Measurements from ENCODE around the gene PHLPP1.

GRCh38 chr18:62810682-62811081, 95.3 kb downstream of the PHLPP1 start:
- TF ChIP-seq JUNB (CRISPR knock-in tag; IDR thresholded peaks at IDR 0.05; ENCODE audit: borderline replicate concordance): no peak
- no peak for TF ChIP-seq TCF7L2 (IDR thresholded peaks at IDR 0.05; ENCODE audit: low read depth, low read length)
- TF ChIP-seq NFKB2 (CRISPR knock-in tag; IDR thresholded peaks at IDR 0.05; ENCODE audit: borderline replicate concordance): no peak
- TF ChIP-seq ZBTB7A (CRISPR knock-in tag; IDR thresholded peaks at IDR 0.05): no peak
- TF ChIP-seq POLR2A (IDR thresholded peaks at IDR 0.05; ENCODE audit: insufficient read depth in 1 of 2, low read depth in 2 of 2, low read length in 2 of 2): no peak
- no peak for TF ChIP-seq FOXA1 (IDR thresholded peaks at IDR 0.05)
- no peak for TF ChIP-seq FOXA1 (CRISPR knock-in tag; IDR thresholded peaks at IDR 0.05)
- no peak for TF ChIP-seq USF2 (IDR thresholded peaks at IDR 0.05; ENCODE audit: low read depth, low read length)
- TF ChIP-seq USF2 (CRISPR knock-in tag; IDR thresholded peaks at IDR 0.05; ENCODE audit: borderline replicate concordance): no peak
- no peak for TF ChIP-seq PHF20 (CRISPR knock-in tag; IDR thresholded peaks at IDR 0.05)
- no peak for TF ChIP-seq ELF1 (CRISPR knock-in tag; IDR thresholded peaks at IDR 0.05)
- TF ChIP-seq ZSCAN29 (CRISPR knock-in tag; conservative IDR thresholded peaks at IDR 0.05): no peak
- no peak for TF ChIP-seq ATF2 (CRISPR knock-in tag; IDR thresholded peaks at IDR 0.05)
